HG03575 (cell line): ENCODE results near the gene RERE.

Source experiments
- ATAC-seq: cut with Tn5 transposase; IDR thresholded peaks from one replicate; pipeline ENCODE4 v1.9.1; 2021; ENCODE audit not compliant: unreplicated experiment, insufficient number of reproducible peaks, low FRiP score; ENCODE audit errors: extremely low read depth

RERE gene

DNA sequence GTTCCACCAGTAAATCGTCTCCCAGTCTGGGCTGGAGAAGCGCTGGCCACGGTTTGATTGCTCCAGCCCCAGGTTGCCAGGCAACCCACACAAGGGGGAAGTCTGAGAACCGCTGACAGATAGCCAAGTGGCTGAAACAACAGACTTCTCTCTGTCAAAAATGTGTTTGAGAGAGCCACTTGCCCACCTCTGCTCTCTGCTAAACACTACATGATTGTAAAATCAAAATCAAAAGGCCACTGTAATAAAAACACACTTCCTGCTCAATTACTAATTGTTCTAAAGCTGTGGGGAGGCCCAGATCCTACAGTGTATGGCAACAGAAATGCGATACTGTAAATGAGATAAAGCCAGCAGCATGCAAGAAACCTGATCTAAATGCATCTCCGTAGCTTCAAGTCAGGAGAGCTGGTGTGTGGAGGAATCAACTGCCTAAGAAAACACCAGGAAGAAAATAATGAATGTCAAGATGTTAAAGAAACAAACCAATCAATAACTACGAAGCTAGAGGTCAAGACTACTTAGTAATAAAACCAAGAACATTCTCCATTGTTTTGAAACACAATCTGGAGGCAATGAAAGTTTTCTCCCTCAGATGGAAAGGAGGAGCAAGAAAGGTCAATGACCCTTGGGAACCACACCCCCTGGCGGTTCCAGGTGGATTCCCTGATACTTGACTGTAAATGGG lies 378.3 kb downstream of the RERE start:
- no peak for ATAC-seq

DNA sequence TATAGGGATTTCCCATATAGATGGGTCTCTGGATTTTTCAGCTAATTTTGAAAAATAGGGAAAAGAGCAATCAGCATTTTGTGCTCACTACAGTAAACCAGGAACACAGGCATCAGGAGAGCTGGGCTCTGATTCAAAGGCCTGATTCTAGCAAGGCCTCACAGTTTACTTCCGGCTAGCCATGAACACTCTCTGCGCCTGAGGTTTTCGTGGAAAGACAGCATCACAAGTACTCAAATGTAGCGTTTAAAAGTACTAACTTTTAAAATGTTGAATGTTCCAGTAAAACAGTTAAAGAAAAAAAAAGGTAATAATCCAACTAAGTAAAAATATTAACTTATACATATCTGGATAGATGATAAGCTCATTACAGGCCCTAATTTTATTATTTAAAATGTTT lies 379.0 kb downstream of the RERE start:
- ATAC-seq = no peak

DNA sequence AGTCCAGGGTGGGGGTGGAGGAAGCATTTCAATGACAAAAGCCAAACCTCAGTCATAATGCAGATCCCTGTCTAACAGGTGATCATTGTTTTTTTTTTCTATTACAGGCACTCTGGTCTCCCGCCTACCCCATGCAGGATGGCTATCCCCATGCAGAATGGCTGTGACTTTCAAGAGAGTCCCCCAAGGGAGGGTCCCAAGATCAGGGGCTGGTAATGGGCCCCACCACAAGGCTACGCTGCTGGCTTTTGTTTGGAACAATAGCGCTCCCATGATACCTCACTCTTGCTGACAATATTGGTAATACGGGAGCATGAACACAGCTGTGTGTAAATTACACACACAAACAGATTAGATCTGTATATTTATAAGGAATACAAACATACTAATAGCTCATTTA lies 380.1 kb downstream of the RERE start:
- ATAC-seq = no peak

DNA sequence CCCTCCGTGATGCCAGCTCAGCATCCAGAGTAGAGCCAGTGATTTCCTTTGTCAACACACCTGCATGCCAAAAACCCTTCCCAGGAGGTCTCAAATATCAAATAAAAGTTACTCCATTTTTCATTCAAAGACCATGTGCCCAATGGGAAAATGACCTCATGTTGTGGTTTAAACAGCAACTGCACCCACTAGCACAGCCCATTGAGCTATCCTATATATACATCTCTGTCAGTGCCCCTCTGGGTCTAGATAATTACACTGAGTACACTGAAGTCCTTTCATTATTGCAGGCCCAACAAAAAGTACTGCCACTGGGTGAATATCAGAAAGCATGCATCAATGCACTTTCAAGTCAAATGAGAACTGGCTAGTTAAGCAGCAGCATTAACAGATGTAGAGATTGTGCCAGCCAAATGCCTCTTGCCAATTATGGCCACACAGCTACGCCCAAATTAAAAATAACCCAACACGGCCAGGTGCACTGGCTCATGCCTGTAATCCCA lies 381.8 kb downstream of the RERE start:
- no peak for ATAC-seq

DNA sequence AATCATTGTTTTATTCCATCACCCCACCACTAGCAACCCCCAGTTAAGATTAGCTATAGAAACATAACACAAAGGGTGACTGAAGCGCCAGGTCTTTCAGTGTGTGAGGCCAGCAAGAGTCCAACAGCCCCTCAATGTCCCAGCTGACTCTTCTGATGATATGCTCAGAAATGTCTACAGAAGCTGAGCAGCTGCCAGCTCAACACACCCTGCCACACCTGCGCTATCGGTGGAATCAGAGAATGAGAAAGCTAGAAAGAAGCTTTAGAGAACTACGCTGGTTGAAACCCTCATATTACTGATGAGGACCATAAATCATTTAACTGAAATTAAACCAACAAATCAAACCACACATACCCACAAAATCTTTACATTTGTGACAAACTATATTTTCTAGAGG lies 383.3 kb downstream of the RERE start:
- ATAC-seq = no peak

DNA sequence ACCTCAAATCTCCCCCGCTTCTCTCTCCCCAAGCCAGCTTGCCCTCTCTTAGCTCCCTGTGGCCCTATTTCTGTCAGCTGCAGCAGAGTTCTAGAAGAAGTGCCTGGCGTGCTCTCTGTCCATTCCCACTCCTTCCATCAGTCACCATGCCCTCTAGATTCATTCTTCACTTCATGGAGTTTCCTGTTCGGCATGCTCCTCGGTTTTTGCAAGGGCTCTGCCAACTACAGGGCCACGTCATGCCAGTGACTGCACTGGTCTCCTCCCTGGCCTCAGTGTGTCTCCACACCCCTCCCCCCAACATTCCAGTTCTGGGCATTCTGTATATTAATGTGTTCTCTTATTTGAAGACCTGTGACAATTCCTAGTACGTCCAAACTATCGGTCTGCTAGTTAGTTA lies 385.7 kb downstream of the RERE start:
- no peak for ATAC-seq

DNA sequence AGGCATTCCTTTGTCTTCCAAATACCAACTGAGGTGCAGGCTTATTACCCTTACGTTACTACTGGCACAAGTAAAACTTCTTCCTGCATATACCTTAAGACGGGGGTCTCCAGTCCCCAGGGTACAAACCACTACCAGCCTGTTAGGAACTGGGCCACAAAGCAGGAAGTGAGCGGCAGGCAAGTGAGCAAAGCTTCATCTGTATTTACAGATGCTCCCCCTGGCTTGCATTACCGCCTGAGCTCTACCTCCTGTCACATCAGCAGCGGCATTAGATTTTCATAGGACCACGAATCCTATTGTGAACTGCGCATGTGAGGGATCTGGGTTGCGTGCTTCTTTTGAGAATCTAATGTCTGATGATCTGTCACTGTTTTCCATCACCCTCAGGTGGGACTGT lies 386.4 kb downstream of the RERE start:
- no peak for ATAC-seq

DNA sequence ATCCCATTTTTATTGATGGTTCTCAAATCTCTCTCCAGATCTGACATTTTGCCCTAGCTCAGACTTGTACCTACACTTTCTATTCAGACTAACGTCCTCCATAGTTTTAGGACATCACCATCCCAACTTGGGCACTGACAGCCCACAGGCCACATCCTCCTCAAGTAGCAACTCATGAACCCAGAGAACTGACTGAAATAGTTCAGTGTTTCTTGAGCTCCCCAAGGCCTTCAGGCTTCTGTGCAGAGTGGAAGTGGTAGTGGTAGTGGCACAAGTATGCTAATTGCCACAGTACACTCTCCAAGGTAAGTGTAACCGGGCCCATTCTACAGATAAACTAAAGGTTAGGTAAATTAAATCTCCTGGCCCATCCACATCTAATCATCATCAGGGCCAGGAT lies 387.0 kb downstream of the RERE start:
- ATAC-seq = no peak

DNA sequence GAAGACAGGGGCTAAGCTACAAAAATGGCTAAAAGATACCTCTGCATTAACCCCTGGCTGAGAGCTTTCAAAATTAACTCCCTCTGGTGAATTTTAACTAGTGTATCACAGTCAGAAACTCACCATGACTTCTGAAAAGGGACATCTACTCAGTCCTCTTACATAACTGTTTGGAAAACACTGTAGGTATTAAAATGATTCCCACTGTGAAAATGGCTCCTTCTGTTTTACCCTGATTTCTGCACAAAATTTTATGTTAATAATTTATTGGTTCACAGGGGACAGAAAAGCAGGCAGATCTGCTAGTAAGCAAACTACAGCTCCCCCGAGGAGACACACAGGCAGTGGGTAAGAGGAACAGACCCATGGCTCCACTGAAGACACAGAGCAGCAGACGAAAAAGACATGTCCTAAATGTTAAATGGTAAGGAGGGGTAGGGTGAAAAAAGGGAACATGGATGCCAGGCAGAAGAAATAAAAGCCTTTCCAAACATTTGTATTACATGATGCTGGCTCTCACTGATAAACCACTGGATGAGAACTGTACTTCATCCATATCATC lies 387.8 kb downstream of the RERE start:
- ATAC-seq = no peak

DNA sequence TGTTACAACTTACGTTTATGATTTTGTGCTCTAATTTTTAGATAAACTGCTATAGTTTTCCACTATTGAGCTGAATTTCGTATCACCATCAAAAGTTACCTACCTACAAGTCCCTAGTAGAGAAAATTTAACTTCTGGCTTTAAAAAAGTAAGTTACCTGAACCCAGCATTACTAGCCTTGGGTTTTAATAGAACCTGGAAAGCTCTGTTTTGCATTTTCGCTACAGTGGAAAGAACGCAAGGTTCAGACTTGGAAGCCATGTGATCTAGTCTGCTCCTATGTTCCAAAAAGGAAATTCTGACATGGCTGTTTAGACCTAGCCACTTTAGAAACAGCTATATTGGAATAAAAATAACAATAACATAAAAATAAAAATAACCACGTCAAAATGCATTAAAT lies 389.0 kb downstream of the RERE start:
- no peak for ATAC-seq

DNA sequence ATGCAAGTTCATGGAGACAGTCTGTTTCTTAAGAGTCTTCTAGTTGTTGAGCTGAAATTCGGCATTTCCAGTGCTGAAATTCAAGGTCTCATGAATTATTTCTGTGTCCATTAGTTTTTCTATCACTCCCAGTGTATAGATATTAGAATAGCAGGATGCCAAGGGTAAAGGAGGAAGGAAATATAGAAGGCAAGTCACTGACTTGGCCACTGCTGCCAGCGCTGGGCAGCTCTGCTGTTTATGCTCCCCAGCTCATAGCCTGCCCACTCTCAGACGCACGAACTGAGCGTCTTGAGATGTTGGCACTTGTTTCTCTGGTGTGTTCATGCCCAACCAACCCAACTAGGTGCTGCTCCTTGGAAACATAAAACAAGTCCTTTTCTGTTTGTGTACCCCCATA lies 389.5 kb downstream of the RERE start:
- ATAC-seq = no peak

DNA sequence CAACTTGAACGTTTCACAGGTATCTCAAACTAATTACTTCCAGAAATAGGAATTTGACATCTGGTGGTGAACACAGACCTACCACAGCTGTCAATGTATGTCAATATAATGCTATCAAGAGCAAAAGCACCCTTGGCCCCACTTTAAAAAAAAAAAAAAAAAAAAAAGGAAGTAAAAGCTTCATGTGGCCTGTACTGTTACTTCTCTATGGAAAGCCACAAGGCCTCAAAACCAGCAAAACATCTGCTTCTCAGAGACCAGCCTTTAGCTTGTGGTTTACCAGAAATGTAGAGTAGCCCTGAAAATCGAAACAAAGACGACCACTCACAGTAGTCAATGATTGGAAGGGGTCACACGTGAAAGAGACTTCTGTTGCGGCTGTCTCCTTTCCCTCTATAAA lies 389.9 kb downstream of the RERE start:
- ATAC-seq = no peak

DNA sequence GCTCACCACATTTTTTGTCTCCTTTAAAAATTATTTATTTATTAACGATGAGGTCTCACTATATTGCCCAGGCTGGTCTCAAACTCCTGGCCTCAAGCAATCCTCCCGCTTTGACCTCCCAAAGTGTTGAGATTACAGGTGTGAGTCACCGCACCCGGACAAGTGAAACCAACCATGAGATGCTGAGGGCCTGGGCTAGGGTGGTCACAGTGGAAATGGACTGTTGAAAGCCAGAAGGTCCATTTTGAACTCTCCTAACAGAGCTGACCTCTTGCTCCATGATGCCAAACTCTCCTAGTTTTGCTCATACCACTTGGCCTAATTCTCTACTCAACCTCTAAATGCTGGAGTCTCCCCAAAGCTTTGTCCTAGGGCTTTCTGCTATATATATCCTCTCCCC lies 390.4 kb downstream of the RERE start:
- ATAC-seq = no peak

DNA sequence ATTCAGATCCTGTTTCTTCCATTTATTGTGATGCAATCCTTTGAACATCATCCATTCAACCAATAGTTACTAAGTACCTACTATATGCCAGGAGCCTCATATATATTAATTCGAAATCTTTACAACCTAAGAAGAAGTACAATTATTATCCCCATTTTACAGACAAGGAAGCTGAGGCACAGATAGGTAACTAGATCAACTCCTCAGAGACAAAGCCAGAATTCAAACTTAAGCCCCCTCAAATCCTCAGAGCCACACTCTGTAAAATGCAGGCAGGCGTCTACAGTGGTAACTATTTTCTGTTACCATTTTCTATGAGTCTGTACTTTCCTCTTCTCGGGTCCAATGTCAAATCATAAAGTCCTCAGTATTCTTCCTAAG lies 391.7 kb downstream of the RERE start:
- no peak for ATAC-seq

DNA sequence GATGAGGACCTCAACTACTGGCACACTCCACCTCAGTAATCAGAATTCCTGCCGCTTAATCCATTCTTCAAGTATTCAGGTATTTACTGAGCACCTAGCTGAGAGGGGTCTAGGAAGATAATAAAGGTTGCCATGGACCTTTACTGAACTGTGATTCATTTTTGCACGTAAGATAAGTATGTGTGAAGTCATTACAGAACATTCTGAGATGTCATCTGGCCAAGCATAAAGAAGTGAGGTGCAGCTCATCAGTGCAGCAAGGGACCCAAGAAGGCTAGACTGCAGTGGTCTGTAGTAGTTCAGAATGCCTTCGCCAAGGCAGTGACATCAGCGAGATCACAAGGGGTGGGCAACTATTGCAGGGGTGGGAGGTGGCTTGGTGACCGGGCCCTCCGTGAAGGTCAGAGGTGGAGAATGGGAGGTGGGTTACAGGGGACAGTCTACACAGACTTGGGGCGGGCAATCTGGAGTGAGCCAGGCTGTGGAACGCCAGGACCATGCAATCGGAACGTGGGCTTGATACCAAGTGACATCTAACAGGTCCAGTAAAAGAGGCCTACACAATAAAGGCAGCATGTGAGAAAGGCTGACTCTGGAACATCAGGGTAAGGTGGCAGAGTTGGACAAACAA lies 392.2 kb downstream of the RERE start:
- no peak for ATAC-seq

DNA sequence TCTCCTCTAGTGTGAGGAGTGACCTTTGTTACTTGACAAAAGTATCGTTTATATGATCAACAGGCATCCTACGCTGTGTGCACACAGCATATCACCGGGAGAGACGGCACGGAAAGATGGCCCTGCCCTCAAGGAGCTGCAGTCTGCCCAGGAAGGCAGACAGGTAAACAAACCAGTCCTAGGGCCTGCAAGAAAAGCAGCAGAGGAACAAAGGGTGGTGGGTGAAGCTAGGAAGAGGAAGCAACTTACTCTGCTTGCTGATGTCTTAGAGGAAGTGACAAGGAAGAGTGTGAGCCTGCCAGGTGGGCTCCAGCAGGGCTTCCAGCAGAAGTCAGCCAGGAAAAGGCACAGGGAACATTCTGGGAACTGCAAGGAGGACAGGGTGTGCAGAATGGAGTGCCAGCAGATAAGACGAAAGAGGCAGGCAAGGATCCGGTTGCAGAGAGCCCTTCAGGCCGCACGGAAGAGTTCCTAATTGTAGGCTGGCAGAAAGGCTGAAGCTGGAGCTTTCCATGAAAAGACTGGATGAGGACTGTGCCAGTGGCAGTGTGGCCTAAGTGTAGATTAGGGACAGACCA lies 392.8 kb downstream of the RERE start:
- ATAC-seq = no peak

DNA sequence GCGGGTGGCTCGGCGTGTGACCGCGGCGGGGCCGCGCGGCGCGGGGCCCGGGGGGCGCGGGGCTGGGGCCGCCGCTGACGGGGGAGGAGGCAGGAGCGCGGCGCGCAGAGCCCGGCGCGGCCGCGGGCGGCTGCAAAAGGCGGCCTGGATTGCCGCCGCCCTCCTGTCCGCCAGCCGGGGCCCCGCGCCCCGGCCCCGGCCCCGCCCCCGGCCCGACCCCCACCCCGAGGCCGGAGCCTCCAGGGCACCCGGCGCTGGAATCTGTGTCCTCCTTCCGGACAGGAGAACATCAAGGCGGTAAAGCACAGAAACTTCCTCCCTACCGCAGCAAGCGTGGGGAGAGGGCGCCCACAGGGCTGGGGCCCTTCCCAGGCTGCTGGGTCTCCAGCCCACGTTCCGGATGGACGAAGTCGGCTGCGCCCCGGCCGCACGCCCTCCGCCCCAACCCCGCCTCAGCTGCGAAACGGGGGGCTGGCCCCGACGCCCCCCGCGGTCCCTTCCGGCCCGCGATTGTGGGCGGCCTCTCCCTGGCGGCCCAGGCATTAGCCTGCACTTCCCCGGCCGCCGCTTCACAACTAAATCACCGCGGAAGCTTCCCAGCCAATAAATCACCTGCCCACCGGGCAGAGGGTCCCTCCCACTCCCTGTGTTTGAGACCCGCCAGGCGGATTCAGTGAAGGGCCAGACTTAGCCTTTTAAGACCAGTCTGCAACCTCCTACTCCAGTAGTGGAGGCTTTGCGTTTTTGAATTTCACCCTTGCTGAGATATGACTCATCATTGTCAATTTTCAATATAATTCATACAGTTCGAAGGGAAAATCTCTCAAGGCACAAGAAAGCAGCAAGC lies 393.5 kb downstream of the RERE start:
- ATAC-seq = no peak

DNA sequence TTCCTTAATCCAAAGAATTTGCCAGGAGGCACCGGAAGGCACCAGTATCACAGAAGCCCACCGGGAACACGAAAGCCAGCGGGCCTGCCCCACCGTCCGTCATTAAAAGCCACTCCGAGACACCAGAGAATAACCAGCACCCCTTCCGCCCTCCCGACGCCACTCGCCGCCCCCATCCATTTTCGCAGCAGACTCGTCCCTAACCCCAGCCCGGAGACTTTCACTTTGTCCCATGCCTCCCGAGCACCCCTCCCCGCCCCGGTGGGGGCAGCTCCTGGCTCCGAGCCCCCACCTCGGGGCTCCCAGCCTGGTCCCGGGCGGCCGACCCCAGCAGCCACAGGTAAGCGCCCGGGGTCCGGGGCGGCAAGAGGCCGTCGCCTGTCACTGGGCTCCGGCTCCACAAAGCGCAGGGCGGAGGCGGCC lies 394.2 kb downstream of the RERE start:
- ATAC-seq = no peak

DNA sequence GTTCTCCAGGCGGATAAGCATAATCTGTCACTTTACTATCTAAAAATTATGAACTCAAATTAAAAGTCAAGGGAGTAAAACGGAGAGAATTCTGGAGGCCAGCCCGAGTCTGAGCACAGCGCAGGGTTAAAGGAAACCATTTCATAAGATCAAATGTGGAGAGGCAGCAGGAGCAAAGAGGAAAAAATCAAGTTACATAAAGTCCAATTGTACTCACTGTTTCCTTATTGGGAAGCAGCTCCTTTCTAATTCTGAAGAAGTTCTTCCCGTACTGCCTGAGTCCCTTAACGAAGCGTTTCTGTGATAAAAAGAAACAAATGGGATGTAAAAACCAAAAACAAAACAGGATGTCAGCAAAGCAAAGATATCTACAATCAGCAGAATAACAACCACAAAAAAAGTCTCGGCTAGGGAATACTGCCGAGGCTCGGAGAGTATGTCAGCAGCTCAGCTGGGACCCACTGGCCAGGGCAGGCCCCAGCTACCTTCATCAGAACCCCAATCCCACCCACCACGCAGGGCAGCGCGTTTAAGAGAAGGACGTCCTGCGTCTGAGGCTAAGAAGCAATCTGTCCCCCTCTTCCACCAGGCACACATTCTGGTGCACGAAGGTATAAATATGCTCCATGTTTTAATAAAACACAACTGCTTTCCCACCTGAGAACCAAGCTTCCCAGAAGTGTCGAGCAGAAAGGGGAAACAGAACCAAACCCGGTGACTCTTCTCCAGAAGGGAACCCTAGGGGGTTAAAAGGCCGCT lies 394.8 kb downstream of the RERE start:
- ATAC-seq = no peak
